ENCODE results near the gene ZNF148. TPM values are rescaled to one million over a fixed set of nuclear protein-coding genes. Genes with fewer than 3 reads are reported as not detected.

Gene ZNF148
- total RNA-seq, 4 donors from 2014 or later, result 32.4 to 50.7 (median 39.4) TPM

GRCh38 chr3:125357032-125357658, 18.0 kb downstream of the ZNF148 start:
- no peak for TF ChIP-seq POLR2AphosphoS5 (IDR thresholded peaks at IDR 0.05)
- TF ChIP-seq POLR2A (IDR thresholded peaks at IDR 0.05), result peak in 1 of 2 donors; percentile 26
- no peak for TF ChIP-seq EP300 (IDR thresholded peaks at IDR 0.05)
- TF ChIP-seq CTCF (IDR thresholded peaks at IDR 0.05), result peak in 1 of 4 experiments; percentile 10
- Histone ChIP-seq H3K9me3 (no peaks in the 10 kb centered on the region), H3K27me3 (no peaks in the 10 kb centered on the region), H3K4me3 (peak overlapping the region; percentile 61 to 68), H3K36me3 (no peaks in the 10 kb centered on the region), H3K27ac (peak overlapping the region; percentile 23 to 84 (median 80)), H3K4me1 (peaks cover 5 to 53% (median 10%) of the 10 kb centered on the region in 3 donors)
- peak; percentile 79 for ATAC-seq
- WGBS, 2 donors (ENCODE audit: low coverage in 1 of 2), result 1 to 2% methylated on average over 10 to 20 of the region's 52 CpGs

- Histone ChIP-seq H3K4me3 (peak overlapping the region; percentile 61 to 68), H3K4me1 (peaks cover 5 to 58% (median 10%) of the 10 kb centered on the region in 3 donors), H3K27ac (peak overlapping the region; percentile 44 to 84 (median 80)), H3K27me3 (no peaks in the 10 kb centered on the region), H3K9me3 (no peaks in the 10 kb centered on the region), H3K36me3 (no peaks in the 10 kb centered on the region)
- WGBS, 2 donors (ENCODE audit: low coverage in 1 of 2), result 19 to 22% methylated on average over 3 to 5 of the region's 5 CpGs
- no peak for TF ChIP-seq EP300 (IDR thresholded peaks at IDR 0.05)
- no peak for TF ChIP-seq CTCF (IDR thresholded peaks at IDR 0.05)
- TF ChIP-seq POLR2A (IDR thresholded peaks at IDR 0.05), result no peak
- TF ChIP-seq POLR2AphosphoS5 (IDR thresholded peaks at IDR 0.05), result no peak
- no peak for ATAC-seq
Measured at GRCh38 chr3:125356140-125357026, 18.7 kb downstream of the ZNF148 start.

- no peak overlapping the region for H3K27ac ChIP-seq
- ATAC-seq, result no peak
- WGBS, 2 donors (ENCODE audit: low coverage in 1 of 2), result 92 to 97% methylated on average over 3 of the region's 3 CpGs
- no peak overlapping the region for H3K4me3 ChIP-seq
- H3K9me3 ChIP-seq, result no peaks in the 10 kb centered on the region
- peaks cover 5 to 73% (median 10%) of the 10 kb centered on the region in 3 donors for H3K4me1 ChIP-seq
- TF ChIP-seq EP300 (IDR thresholded peaks at IDR 0.05) (no peak), CTCF (IDR thresholded peaks at IDR 0.05) (no peak), POLR2A (IDR thresholded peaks at IDR 0.05) (no peak), POLR2AphosphoS5 (IDR thresholded peaks at IDR 0.05) (no peak)
- no peaks in the 10 kb centered on the region for H3K27me3 ChIP-seq
- H3K36me3 ChIP-seq, result no peaks in the 10 kb centered on the region
Measured at GRCh38 chr3:125353659-125354058, 21.5 kb downstream of the ZNF148 start.

- Histone ChIP-seq H3K9me3 (no peaks in the 10 kb centered on the region), H3K4me3 (no peak overlapping the region), H3K27me3 (no peaks in the 10 kb centered on the region), H3K27ac (no peak overlapping the region), H3K36me3 (no peaks in the 10 kb centered on the region), H3K4me1 (peaks cover 5 to 69% (median 10%) of the 10 kb centered on the region in 3 donors)
- no peak for ATAC-seq
- no peak for TF ChIP-seq POLR2AphosphoS5 (IDR thresholded peaks at IDR 0.05)
- TF ChIP-seq CTCF (IDR thresholded peaks at IDR 0.05), result no peak
- no peak for TF ChIP-seq POLR2A (IDR thresholded peaks at IDR 0.05)
- no peak for TF ChIP-seq EP300 (IDR thresholded peaks at IDR 0.05)
Measured at GRCh38 chr3:125353128-125353527, 22.0 kb downstream of the ZNF148 start.
